HCT116 (cell line): ENCODE results near the gene MYO3B. TPM values are rescaled to one million over a fixed set of nuclear protein-coding genes. Genes with fewer than 3 reads are reported as not detected.
A peak's percentile ranks its signal among the peaks of the same experiment; 100 is the strongest.

Source experiments
- ATAC-seq: fragments of 200-7000 bp; cut with Tn5 transposase; 2 replicates; pipeline ENCODE4 v1.9.1; 2020; ENCODE audit warnings: mild to moderate bottlenecking, moderate library complexity
- BruUV-seq: library from RNA; stranded (reverse); fragments of 400-500 nt; replicated peaks from 2 replicates; lab custom pipeline; 2021; lab: Mats Ljungman, UMichigan
- CTCF ChIA-PET: fragments of 300-600 bp; sonication (Branson Sonifier 250); formaldehyde crosslinking; loops from one replicate; lab custom pipeline; 2021; ENCODE audit warnings: antibody characterized with exemption; lab: Charles Lee
- POLR2A ChIA-PET: fragments of 300-600, 350-600 bp; sonication (Branson Sonifier 250); formaldehyde crosslinking; loops from one replicate; lab custom pipeline; 2021; ENCODE audit warnings: antibody characterized with exemption; lab: Charles Lee
- RAD21 ChIA-PET, 2 experiments: fragments of 300-600 bp; sonication (Branson Sonifier 250); formaldehyde crosslinking; loops; one replicate each; lab custom pipeline; 2023; ENCODE audit warnings: low total read pairs in 2 of 2; ENCODE audit not compliant: uncharacterized antibody in 2 of 2, unreplicated experiment in 2 of 2, low non-redundant PET in 1 of 2; lab: Charles Lee
- DNase-seq: peaks from one replicate; pipeline ENCODE4 v3.0.0-alpha.2; 2010; ENCODE audit warnings: low read depth, low spot score
- H2AFZ ChIP-seq: fragments of 200-600 bp; shearing (Covaris generic), sonication (generic); 2 replicates; pipeline ENCODE4 v1.6.1; 2017; ENCODE audit warnings: low read depth, mixed run types, mixed read lengths, antibody characterized with exemption, low read length; ENCODE audit not compliant: poor library complexity, severe bottlenecking
- H3K27ac ChIP-seq: 2 replicates; pipeline ENCODE4 v1.5.1; 2012; ENCODE audit warnings: low read depth, low read length
- H3K27me3 ChIP-seq: fragments of 200-600 bp; sonication (generic); 2 replicates; pipeline ENCODE4 v1.6.1; 2016; ENCODE audit warnings: mixed run types, low read length, mixed read lengths; ENCODE audit not compliant: insufficient read depth
- H3K36me3 ChIP-seq, 2 experiments: fragments of 200-500 bp in 1 of 2; fragments of 200-600 bp in 1 of 2; sonication (Bioruptor generic) in 1 of 2; sonication (generic) in 1 of 2; 2 replicates each; pipeline versions ENCODE4 v1.5.1 to v1.6.1; 2014 to 2016; ENCODE audit warnings: low read length in 2 of 2, inconsistent platforms in 1 of 2, mixed read lengths in 1 of 2, mixed run types in 1 of 2; ENCODE audit not compliant: insufficient read depth in 2 of 2, control insufficient read depth in 1 of 2
- H3K4me1 ChIP-seq, 2 experiments: fragments of 200-600 bp in 1 of 2; sonication (generic) in 1 of 2; 2 replicates each; pipeline versions ENCODE4 v1.5.1 to v1.6.1; 2012 to 2017; ENCODE audit warnings: low read length in 2 of 2, inconsistent platforms in 1 of 2, mild to moderate bottlenecking in 1 of 2, mixed read lengths in 1 of 2, mixed run types in 1 of 2, moderate library complexity in 1 of 2; ENCODE audit not compliant: insufficient read depth in 2 of 2, control insufficient read depth in 1 of 2
- H3K4me2 ChIP-seq: fragments of 200-600 bp; sonication (generic); 2 replicates; pipeline ENCODE4 v1.6.1; 2017; ENCODE audit warnings: mixed run types, low read length, mixed read lengths
- H3K4me3 ChIP-seq, 2 experiments: fragments of 200-600 bp in 1 of 2; sonication (generic) in 1 of 2; replicated peaks in 1 of 2; 2 replicates each; pipeline ENCODE4 v1.5.1; 2011 to 2016; ENCODE audit warnings: low read length in 2 of 2, control low read depth in 1 of 2, low read depth in 1 of 2, mild to moderate bottlenecking in 1 of 2, mixed read lengths in 1 of 2, mixed run types in 1 of 2
- H3K79me2 ChIP-seq: fragments of 200-600 bp; sonication (generic); 2 replicates; pipeline ENCODE4 v1.6.1; 2017; ENCODE audit warnings: mild to moderate bottlenecking, mixed run types, low read length, moderate library complexity, mixed read lengths; ENCODE audit not compliant: insufficient read depth
- H3K9ac ChIP-seq: fragments of 200-600 bp; sonication (generic); 2 replicates; pipeline ENCODE4 v1.6.1; 2016; ENCODE audit warnings: low read length, mixed read lengths
- H3K9me2 ChIP-seq: fragments of 200-600 bp; sonication (generic), shearing (Covaris generic); 2 replicates; pipeline ENCODE4 v1.6.1; 2017; ENCODE audit warnings: mixed run types, mild to moderate bottlenecking, moderate library complexity; ENCODE audit not compliant: insufficient read depth
- H3K9me3 ChIP-seq, 2 experiments: fragments of 200-500 bp in 1 of 2; fragments of 200-600 bp in 1 of 2; sonication (Bioruptor generic) in 1 of 2; sonication (generic) in 1 of 2; 2 replicates each; pipeline ENCODE4 v1.6.1; 2014 to 2017; ENCODE audit warnings: low read length in 2 of 2, mixed read lengths in 2 of 2, inconsistent platforms in 1 of 2, low read depth in 1 of 2, mild to moderate bottlenecking in 1 of 2, mixed run types in 1 of 2, moderate library complexity in 1 of 2; ENCODE audit not compliant: control insufficient read depth in 1 of 2, insufficient read depth in 1 of 2
- H4K20me1 ChIP-seq: fragments of 200-600 bp; sonication (generic), shearing (Covaris generic); 2 replicates; pipeline ENCODE4 v1.6.1; 2017; ENCODE audit warnings: mixed run types, mild to moderate bottlenecking, moderate library complexity; ENCODE audit not compliant: insufficient read depth
- CEBPB ChIP-seq: IDR thresholded peaks from 2 replicates; pipeline ENCODE4 v1.6.1; 2012; ENCODE audit warnings: low read depth
- EZH2phosphoT487 ChIP-seq: fragments of 200-600 bp; IDR thresholded peaks from 2 replicates; pipeline ENCODE4 v1.6.1; 2018; ENCODE audit warnings: antibody characterized with exemption, borderline replicate concordance
- FOSL1 ChIP-seq: IDR thresholded peaks from 2 replicates; pipeline ENCODE4 v1.6.1; 2012; ENCODE audit warnings: low read depth
- JUND ChIP-seq: IDR thresholded peaks from 2 replicates; pipeline ENCODE4 v1.6.1; 2012
- TCF7L2 ChIP-seq: IDR thresholded peaks from 2 replicates; pipeline ENCODE4 v1.7.0; 2011; ENCODE audit warnings: borderline replicate concordance, inconsistent platforms; ENCODE audit not compliant: insufficient read depth, insufficient read length; ENCODE audit errors: extremely low read depth
- ZNF274 ChIP-seq: fragments of 200-500 bp; sonication (Bioruptor generic); IDR thresholded peaks from 2 replicates; pipeline ENCODE4 v1.6.1; 2014; ENCODE audit warnings: mild to moderate bottlenecking, low read depth, low read length, inconsistent platforms
- intact Hi-C: fragments of 100-400 bp; cut with micrococcal nuclease; formaldehyde crosslinking; loops from 2 replicates; pipeline ENCODE4 v1.10.0; 2022
- total RNA-seq: library from RNA; stranded (reverse); gene quantifications from one replicate; pipeline ENCODE4 v1.2.1, GENCODE V29; 2021; ENCODE audit not compliant: unreplicated experiment
- TF ChIP-seq, protein P1 (sequence below): IDR thresholded peaks from 2 replicates; pipeline ENCODE4 v1.6.1; 2012
- TF ChIP-seq, protein P2 (sequence below), 3 experiments: fragments of 200-600 bp in 1 of 3; sonication (generic) in 1 of 3; IDR thresholded peaks in 2 of 3; conservative IDR thresholded peaks in 1 of 3; 2 replicates each; pipeline ENCODE4 v1.5.1; 2012 to 2017; ENCODE audit warnings: low read depth in 2 of 3, low read length in 2 of 3, antibody characterized with exemption in 1 of 3, borderline replicate concordance in 1 of 3, control low read depth in 1 of 3, mild to moderate bottlenecking in 1 of 3, mixed read lengths in 1 of 3, mixed run types in 1 of 3, moderate library complexity in 1 of 3; ENCODE audit not compliant: insufficient read depth in 1 of 3

Gene MYO3B
- total RNA-seq, 1 experiment from 2014 or later = not detected

DNA sequence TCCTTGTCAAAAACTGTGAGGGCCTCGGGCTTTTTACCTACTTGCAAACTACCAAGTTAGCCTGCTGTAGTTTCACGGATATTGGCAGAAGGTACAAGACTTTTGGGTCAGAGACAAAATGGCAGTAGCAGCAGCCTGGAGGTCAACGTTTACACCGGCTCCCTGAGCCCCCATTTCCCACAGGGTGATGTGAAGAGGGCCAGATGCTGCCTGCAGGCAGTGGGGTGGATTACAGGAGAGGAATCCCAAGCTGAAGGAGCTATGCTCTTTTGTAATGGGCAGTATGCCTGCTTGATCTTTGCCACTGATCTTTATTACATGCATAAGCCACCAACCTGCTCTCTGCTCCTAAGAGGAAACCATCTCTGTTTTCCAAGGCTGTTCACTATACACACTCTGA, 507.6 kb downstream of the MYO3B start:
- no peak for DNase-seq
- no TSS peak for BruUV-seq
- Histone ChIP-seq H3K36me3 (no peaks in the 10 kb centered on the region), H3K4me3 (no peak overlapping the region), H2AFZ (peak overlapping the region; percentile 68), H3K4me1 (peaks cover 0 to 5% of the 10 kb centered on the region in 2 experiments; a peak in 1 of 4 replicates), H3K27ac (no peak overlapping the region), H4K20me1 (no peaks in the 10 kb centered on the region), H3K79me2 (no peaks in the 10 kb centered on the region), H3K9ac (no peak overlapping the region), H3K9me3 (no peaks in the 10 kb centered on the region), H3K27me3 (no peaks in the 10 kb centered on the region), H3K9me2 (no peaks in the 10 kb centered on the region), H3K4me2 (no peak overlapping the region)
- ATAC-seq = peak; percentile 44; the same call in 1 of the 2 replicates
- TF ChIP-seq, protein P1, sequence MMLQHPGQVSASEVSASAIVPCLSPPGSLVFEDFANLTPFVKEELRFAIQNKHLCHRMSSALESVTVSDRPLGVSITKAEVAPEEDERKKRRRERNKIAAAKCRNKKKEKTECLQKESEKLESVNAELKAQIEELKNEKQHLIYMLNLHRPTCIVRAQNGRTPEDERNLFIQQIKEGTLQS = no peak
- TF ChIP-seq CEBPB = no peak
- no peak for TF ChIP-seq ZNF274
- TF ChIP-seq, protein P2, sequence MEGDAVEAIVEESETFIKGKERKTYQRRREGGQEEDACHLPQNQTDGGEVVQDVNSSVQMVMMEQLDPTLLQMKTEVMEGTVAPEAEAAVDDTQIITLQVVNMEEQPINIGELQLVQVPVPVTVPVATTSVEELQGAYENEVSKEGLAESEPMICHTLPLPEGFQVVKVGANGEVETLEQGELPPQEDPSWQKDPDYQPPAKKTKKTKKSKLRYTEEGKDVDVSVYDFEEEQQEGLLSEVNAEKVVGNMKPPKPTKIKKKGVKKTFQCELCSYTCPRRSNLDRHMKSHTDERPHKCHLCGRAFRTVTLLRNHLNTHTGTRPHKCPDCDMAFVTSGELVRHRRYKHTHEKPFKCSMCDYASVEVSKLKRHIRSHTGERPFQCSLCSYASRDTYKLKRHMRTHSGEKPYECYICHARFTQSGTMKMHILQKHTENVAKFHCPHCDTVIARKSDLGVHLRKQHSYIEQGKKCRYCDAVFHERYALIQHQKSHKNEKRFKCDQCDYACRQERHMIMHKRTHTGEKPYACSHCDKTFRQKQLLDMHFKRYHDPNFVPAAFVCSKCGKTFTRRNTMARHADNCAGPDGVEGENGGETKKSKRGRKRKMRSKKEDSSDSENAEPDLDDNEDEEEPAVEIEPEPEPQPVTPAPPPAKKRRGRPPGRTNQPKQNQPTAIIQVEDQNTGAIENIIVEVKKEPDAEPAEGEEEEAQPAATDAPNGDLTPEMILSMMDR (IDR thresholded peaks at IDR 0.05 in 2 of 3, conservative IDR thresholded peaks at IDR 0.05 in 1 of 3; ENCODE audit: borderline replicate concordance in 1 of 3, insufficient read depth in 1 of 3, low read depth in 2 of 3, low read length in 2 of 3) = no peak
- no peak for TF ChIP-seq EZH2phosphoT487
- TF ChIP-seq JUND = no peak
- TF ChIP-seq FOSL1 = no peak
- no peak for TF ChIP-seq TCF7L2
- CTCF ChIA-PET = no interaction called here
- POLR2A ChIA-PET = no interaction called here
- intact Hi-C loops = loop anchor here (10.0 kb wide), 1 partner anchor 59 kb away; no protein-coding TSS in a partner anchor
- RAD21 ChIA-PET = no interaction called here
